Stimulated activated naive CD8-positive, alpha-beta T cell treated with anti-CD3 and anti-CD28 coated beads, Interleukin-15, Interleukin-2, amounts not matched to agents 100 ng/mL and 50 ng/mL, for 24 hours (primary cell): ENCODE data around the gene CPT1B.

Source experiments
- H3K27ac Mint-ChIP-seq: one replicate; pipeline ENCODE4 v1.8.0; 2021; ENCODE audit warnings: mild to moderate bottlenecking, mixed read lengths
- H3K27me3 Mint-ChIP-seq: one replicate; pipeline ENCODE4 v1.8.0; 2021; ENCODE audit warnings: mixed read lengths
- H3K36me3 Mint-ChIP-seq: one replicate; pipeline ENCODE4 v1.8.0; 2021; ENCODE audit warnings: low read depth, mixed read lengths
- H3K4me1 Mint-ChIP-seq: one replicate; pipeline ENCODE4 v1.8.0; 2021; ENCODE audit warnings: low read depth, mixed read lengths
- H3K4me3 Mint-ChIP-seq: one replicate; pipeline ENCODE4 v1.8.0; 2021; ENCODE audit warnings: mild to moderate bottlenecking, mixed read lengths
- H3K9me3 Mint-ChIP-seq: one replicate; pipeline ENCODE4 v1.8.0; 2021; ENCODE audit warnings: mixed read lengths

Gene CPT1B

DNA sequence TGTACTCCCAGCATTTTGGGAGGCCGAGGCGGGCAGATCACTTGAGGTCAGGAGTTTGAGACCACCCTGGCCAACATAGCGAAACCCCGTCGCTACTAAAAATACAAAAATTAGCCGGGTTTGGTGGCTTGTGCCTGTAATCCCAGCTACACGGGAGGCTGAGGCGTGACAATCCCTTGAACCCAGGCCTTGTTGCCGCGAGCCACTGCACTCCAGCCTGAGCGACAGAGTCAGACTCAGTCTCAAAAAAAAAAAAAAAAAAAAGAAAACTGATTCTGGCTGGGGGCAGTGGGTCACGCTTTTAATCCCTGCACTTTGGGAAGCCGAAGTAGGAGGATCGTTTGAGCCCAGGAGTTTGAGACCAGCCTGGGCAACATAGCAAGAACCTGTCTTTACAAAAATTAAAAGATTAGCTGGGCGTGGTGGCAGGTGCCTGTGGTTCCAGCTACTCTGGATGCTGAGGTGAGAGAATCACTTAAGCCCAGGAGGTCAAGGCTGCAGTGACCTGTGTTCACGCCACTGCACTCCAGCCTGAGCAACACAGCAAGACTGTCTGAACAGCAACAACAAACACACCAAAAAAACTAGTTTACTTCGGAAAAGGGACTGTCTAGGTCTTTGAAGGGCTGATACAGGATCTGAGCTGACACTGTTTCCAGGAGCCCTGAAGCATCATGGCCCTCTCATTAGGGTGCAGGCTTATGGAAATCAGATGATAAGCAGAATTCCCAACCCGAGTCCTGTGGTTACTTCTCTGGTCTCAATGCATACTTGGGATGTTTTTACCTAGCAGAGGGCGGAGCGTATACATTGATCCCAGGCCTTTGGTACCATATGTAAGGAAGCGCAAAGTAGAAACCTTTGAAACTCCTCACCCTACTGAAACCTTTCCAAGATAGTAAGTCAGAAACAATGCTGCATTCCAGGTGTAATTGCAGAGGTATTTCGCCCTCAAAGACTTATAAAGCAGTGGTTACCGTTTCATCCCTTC, 6.2 kb upstream of the CPT1B start:
- Mint-ChIP-seq H3K9me3 (no peaks in the 10 kb centered on the region), H3K4me3 (peak overlapping the region; percentile 98), H3K36me3 (peaks cover 5% of the 10 kb centered on the region), H3K27me3 (no peaks in the 10 kb centered on the region), H3K4me1 (peaks cover 21% of the 10 kb centered on the region), H3K27ac (peak overlapping the region; percentile 97)

DNA sequence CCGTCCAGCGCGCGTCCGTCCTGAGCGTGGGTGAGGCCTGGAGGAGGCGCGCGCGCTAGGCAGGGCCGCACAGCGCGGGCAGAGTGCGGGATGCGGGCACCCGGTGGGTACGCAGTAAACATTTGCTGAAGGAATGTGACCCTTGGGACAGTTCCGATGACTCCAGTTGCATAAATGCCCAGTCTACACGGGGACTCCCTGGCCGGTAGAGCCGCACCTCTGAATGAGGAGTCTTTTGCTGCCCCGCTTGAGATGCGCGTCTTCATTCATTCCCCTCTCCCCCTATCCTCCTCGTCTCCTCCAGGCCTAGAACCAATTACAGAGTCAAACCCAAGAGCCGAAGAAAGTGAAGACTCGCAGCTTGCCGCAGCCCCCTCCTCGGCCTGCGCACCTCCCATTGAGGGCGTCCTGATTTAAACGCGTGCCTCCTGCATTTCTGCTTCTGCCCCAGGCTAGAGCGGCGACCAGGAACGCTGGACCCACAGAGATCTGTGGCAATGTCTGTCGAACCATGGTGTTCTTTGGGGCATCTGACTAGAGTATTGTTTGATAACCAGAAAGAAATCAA, 5.2 kb upstream of the CPT1B start:
- H3K4me1 Mint-ChIP-seq = peaks cover 21% of the 10 kb centered on the region
- peak overlapping the region; percentile 97 for H3K27ac Mint-ChIP-seq
- no peaks in the 10 kb centered on the region for H3K9me3 Mint-ChIP-seq
- peak overlapping the region; percentile 98 for H3K4me3 Mint-ChIP-seq
- peaks cover 9% of the 10 kb centered on the region for H3K36me3 Mint-ChIP-seq
- H3K27me3 Mint-ChIP-seq = no peaks in the 10 kb centered on the region

- H3K27me3 Mint-ChIP-seq = no peaks in the 10 kb centered on the region
- peaks cover 21% of the 10 kb centered on the region for H3K4me1 Mint-ChIP-seq
- peaks cover 9% of the 10 kb centered on the region for H3K36me3 Mint-ChIP-seq
- H3K9me3 Mint-ChIP-seq = no peaks in the 10 kb centered on the region
- peak within 1 kb of the TSS; percentile 98 for H3K4me3 Mint-ChIP-seq
- peak within 1 kb of the TSS; percentile 97 for H3K27ac Mint-ChIP-seq
These were observed 4.5 kb upstream of the CPT1B start, which contains the start of gene CHKB for GRCh38 chr22:50582493-50583293. TSS of gene CHKB (minus strand) at chr22:50582849. CDS start at chr22:50582781, 68 bp downstream.

DNA sequence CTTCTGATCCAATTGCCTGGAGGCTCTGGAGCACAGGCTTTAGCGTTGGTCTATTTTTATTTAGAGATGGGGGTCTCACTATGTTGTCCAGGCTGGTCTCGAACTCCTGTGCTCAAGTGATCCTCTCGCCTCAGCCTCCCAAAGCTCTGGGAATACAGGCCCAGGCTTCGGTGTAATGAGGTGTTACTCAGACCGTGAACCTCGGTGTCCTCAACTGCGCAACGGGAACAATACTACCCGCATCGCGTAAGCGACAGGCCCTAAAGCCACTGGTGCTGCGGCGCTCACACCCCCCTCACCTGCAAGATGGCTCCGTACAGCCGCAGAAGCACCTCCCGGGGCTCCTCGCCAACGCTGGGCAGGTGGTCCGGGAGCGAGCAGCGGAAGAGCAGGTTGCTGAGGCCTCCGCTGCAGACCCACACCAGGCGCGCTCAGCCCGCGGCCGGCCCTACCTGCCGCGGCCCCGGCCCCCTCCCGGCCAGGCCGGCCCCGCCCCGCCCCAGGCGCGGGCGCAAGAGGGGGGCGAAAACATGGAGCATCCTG, 3.8 kb upstream of the CPT1B start:
- H3K4me3 Mint-ChIP-seq = peak overlapping the region; percentile 98
- peaks cover 9% of the 10 kb centered on the region for H3K36me3 Mint-ChIP-seq
- H3K4me1 Mint-ChIP-seq = peaks cover 26% of the 10 kb centered on the region
- H3K27me3 Mint-ChIP-seq = no peaks in the 10 kb centered on the region
- no peaks in the 10 kb centered on the region for H3K9me3 Mint-ChIP-seq
- peak overlapping the region; percentile 85 for H3K27ac Mint-ChIP-seq

GRCh38 chr22:50581031-50581949, 3.1 kb upstream of the CPT1B start:
- Mint-ChIP-seq H3K27ac (peak overlapping the region; percentile 85), H3K9me3 (no peaks in the 10 kb centered on the region), H3K27me3 (no peaks in the 10 kb centered on the region), H3K4me1 (peaks cover 26% of the 10 kb centered on the region), H3K36me3 (peaks cover 11% of the 10 kb centered on the region), H3K4me3 (peak overlapping the region; percentile 98)

- Mint-ChIP-seq H3K27me3 (no peaks in the 10 kb centered on the region), H3K4me1 (peaks cover 26% of the 10 kb centered on the region), H3K4me3 (no peak overlapping the region), H3K27ac (no peak overlapping the region), H3K36me3 (peaks cover 12% of the 10 kb centered on the region), H3K9me3 (no peaks in the 10 kb centered on the region)
These were observed 1.5 kb upstream of the CPT1B start for GRCh38 chr22:50579752-50580151.

- no peaks in the 10 kb centered on the region for H3K9me3 Mint-ChIP-seq
- no peak overlapping the region for H3K4me3 Mint-ChIP-seq
- H3K27ac Mint-ChIP-seq = no peak overlapping the region
- peaks cover 24% of the 10 kb centered on the region for H3K4me1 Mint-ChIP-seq
- H3K36me3 Mint-ChIP-seq = peaks cover 12% of the 10 kb centered on the region
- H3K27me3 Mint-ChIP-seq = no peaks in the 10 kb centered on the region
These were observed 616 bp upstream of the CPT1B start for GRCh38 chr22:50578776-50579310.

DNA sequence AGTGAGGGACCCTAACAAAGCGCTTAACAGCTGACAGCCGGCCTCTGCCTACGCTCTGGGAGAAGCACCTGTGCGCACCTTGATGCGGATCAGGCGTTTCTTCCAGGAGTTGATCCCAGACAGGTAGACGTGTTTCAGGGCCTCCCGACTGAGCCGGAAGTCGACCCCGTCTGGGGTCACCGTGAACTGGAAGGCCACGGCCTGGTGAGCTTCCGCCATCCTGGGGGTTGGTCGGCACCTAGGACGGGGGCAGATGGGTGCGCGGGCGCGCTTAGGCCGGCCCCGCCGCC, 585 bp downstream of the CPT1B start:
- Mint-ChIP-seq H3K27ac (no peak overlapping the region), H3K4me3 (peak overlapping the region; percentile 26), H3K27me3 (no peaks in the 10 kb centered on the region), H3K9me3 (no peaks in the 10 kb centered on the region), H3K4me1 (peaks cover 17% of the 10 kb centered on the region), H3K36me3 (peaks cover 12% of the 10 kb centered on the region)

DNA sequence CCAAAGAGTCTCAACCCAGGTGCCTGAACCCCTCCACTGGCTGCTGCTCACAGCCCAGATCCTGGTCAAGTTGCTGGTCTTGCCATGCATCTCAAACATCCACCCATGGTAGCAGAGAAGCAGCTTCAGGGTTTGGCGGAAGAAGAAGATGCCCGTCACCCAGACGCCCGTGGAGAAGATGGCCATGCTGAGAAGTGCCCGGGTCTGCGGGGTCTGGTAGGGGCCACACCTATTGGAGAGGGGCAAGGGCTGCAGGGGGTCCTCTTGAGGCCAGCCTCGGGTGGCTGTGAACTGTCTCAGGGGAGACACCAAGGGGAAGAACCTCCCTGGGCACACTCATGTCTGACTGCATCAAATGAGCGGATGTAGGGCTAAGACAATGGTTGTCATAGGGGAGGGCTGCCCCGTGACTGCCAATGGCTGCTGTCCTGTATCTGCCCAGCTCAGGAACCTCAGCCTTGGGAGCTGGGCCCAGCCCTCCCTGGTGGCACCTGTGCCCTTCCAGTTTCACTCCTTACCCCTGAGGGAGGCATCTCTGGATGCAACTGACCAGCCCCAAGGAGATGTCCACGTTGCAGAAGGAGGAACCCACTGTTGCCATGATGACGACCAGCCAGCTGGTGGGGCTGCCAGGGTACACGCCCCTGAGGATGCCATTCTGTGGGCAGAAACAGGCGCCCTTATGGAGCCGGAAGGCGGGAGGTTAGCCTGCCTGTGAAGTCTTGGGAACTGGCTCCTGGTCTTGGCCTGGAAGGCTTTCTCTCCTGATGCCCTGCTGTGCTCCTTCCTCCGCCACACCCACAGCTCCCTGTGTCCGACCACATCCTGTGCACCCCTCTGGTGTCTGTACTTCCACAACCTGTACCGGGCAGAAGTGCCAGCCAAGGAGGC, 1.2 kb downstream of the CPT1B start:
- H3K4me3 Mint-ChIP-seq = peak overlapping the region; percentile 26
- H3K27ac Mint-ChIP-seq = no peak overlapping the region

DNA sequence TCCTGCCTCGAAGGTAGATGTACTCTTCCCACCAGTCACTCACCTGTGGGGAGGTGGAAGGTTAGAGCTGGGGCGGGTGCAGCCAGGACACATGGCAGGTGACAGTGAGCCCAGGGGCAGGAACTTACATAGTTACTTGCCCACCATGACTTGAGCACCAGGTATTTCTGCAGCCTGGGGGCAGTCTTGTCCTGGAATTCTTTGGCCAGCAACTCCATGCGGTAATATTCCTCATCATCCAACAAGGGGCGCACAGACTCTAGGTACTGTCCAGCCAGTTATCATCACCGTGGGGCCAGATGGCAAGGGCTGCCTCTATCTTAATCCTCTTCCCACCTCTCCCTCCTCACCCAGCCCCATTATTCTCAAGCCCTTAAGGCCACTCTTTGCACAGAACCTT, 2.2 kb downstream of the CPT1B start:
- H3K4me3 Mint-ChIP-seq = no peak overlapping the region
- H3K27me3 Mint-ChIP-seq = no peaks in the 10 kb centered on the region
- H3K9me3 Mint-ChIP-seq = no peaks in the 10 kb centered on the region
- no peak overlapping the region for H3K27ac Mint-ChIP-seq
- H3K4me1 Mint-ChIP-seq = peaks cover 9% of the 10 kb centered on the region
- H3K36me3 Mint-ChIP-seq = peaks cover 15% of the 10 kb centered on the region

More for the DNA sequence above, 1.2 kb downstream of the CPT1B start:
- Mint-ChIP-seq H3K27me3 (no peaks in the 10 kb centered on the region), H3K4me1 (peaks cover 17% of the 10 kb centered on the region), H3K9me3 (no peaks in the 10 kb centered on the region), H3K36me3 (peaks cover 18% of the 10 kb centered on the region)

GRCh38 chr22:50575426-50575941, 2.7 kb downstream of the CPT1B start:
- H3K4me3 Mint-ChIP-seq = no peak overlapping the region
- peaks cover 18% of the 10 kb centered on the region for H3K36me3 Mint-ChIP-seq
- no peaks in the 10 kb centered on the region for H3K9me3 Mint-ChIP-seq
- no peaks in the 10 kb centered on the region for H3K27me3 Mint-ChIP-seq
- no peak overlapping the region for H3K27ac Mint-ChIP-seq
- H3K4me1 Mint-ChIP-seq = peaks cover 9% of the 10 kb centered on the region

DNA sequence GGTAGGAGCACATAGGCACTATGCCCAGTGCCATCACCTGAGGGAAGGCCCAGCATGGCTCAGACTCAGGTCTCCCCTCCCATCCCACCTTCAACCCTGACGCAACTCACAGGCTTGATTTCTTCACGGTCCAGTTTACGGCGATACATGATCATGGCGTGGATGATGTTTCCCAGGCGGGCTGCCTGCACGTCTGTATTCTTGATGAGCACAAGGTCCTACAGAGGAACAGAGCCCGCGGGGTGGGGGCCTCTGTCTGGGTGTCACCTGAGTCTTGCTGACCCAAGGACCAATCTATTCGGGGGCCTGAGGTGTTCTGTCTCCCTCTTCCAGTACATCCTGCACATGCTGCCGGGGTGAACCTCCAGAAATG, 3.9 kb downstream of the CPT1B start:
- H3K27ac Mint-ChIP-seq = no peak overlapping the region
- H3K27me3 Mint-ChIP-seq = no peaks in the 10 kb centered on the region
- peaks cover 25% of the 10 kb centered on the region for H3K36me3 Mint-ChIP-seq
- no peak overlapping the region for H3K4me3 Mint-ChIP-seq
- no peaks in the 10 kb centered on the region for H3K9me3 Mint-ChIP-seq
- peaks cover 5% of the 10 kb centered on the region for H3K4me1 Mint-ChIP-seq
